Endodermal cell (in vitro differentiated cells): Measurements from ENCODE around the gene HECW1. TPM values are rescaled to one million over a fixed set of nuclear protein-coding genes. Genes with fewer than 3 reads are reported as not detected.
A peak's percentile ranks its signal among the peaks of the same experiment; 100 is the strongest.

Experiments used
- DNase-seq: peaks from one replicate; pipeline ENCODE4 v3.0.0-alpha.2; 2017
- H3K27ac ChIP-seq: 2 replicates; pipeline ENCODE4 v1.5.1; 2013; ENCODE audit warnings: mild to moderate bottlenecking, low read depth, low read length, moderate library complexity
- H3K27me3 ChIP-seq: 2 replicates; pipeline ENCODE4 v1.6.1; 2013; ENCODE audit warnings: mild to moderate bottlenecking, low read length, moderate library complexity; ENCODE audit not compliant: insufficient read depth, control insufficient read depth, poor library complexity, severe bottlenecking
- H3K36me3 ChIP-seq: 2 replicates; pipeline ENCODE4 v1.7.0; 2013; ENCODE audit warnings: mild to moderate bottlenecking, low read length, moderate library complexity; ENCODE audit not compliant: control insufficient read depth, insufficient read depth
- H3K4me1 ChIP-seq: one replicate; pipeline ENCODE4 v1.7.0; 2013; ENCODE audit warnings: low read length; ENCODE audit not compliant: control insufficient read depth, insufficient read depth
- H3K4me3 ChIP-seq: 2 replicates; pipeline ENCODE4 v1.5.1; 2013; ENCODE audit warnings: mild to moderate bottlenecking, low read length, moderate library complexity
- H3K9ac ChIP-seq: 2 replicates; pipeline ENCODE4 v1.6.1; 2013; ENCODE audit warnings: mild to moderate bottlenecking, low read length, moderate library complexity; ENCODE audit not compliant: poor library complexity, severe bottlenecking; ENCODE audit errors: extremely low read depth
- H3K9me3 ChIP-seq: 2 replicates; pipeline ENCODE4 v1.6.1; 2013; ENCODE audit warnings: mild to moderate bottlenecking, low read length, moderate library complexity; ENCODE audit not compliant: control insufficient read depth
- H3K27ac Mint-ChIP-seq: 2 replicates; pipeline ENCODE4 v1.8.0; 2020; ENCODE audit warnings: mixed read lengths
- H3K27me3 Mint-ChIP-seq: 2 replicates; pipeline ENCODE4 v1.8.0; 2021; ENCODE audit warnings: mild to moderate bottlenecking, mixed read lengths; ENCODE audit not compliant: insufficient read depth
- H3K36me3 Mint-ChIP-seq: 2 replicates; pipeline ENCODE4 v1.8.0; 2020; ENCODE audit warnings: low read depth, mixed read lengths
- H3K4me1 Mint-ChIP-seq: 2 replicates; pipeline ENCODE4 v1.8.0; 2020; ENCODE audit warnings: mixed read lengths
- H3K4me3 Mint-ChIP-seq: 2 replicates; pipeline ENCODE4 v1.8.0; 2020; ENCODE audit warnings: mild to moderate bottlenecking, moderate library complexity, mixed read lengths
- H3K9me3 Mint-ChIP-seq: 2 replicates; pipeline ENCODE4 v1.8.0; 2020; ENCODE audit warnings: mild to moderate bottlenecking, mixed read lengths
- WGBS, 2 experiments: methylation state at CpG; one replicate each; pipeline versions ENCODE4 v1.1.5 to v1.1.7; 2013; ENCODE audit warnings: missing lambda C conversion rate in 2 of 2, mixed read lengths in 1 of 2; ENCODE audit not compliant: insufficient coverage in 1 of 2, insufficient read length in 1 of 2; 5-methylcytosine and 5-hydroxymethylcytosine counted together
- total RNA-seq, 2 donors: library from RNA; stranded (reverse); fragmentation: NEBNext Ultra II Directional in 1 of 2; extraction: Animal tissue kit (Norgen Biotek cat#: 25700) in 1 of 2; gene quantifications; 2 replicates in 1 of 2; 3 replicates in 1 of 2; pipeline ENCODE4 v1.2.1, GENCODE V29; 2021
- TF ChIP-seq, protein P1 (sequence below): fragments of 200-600 bp; sonication (generic); conservative IDR thresholded peaks from 2 replicates; pipeline ENCODE4 v1.5.0; 2021; ENCODE audit warnings: antibody characterized with exemption, mild to moderate bottlenecking

Gene HECW1
- total RNA-seq, 2 donors from 2014 or later, result 4.6 to 12.0 TPM

DNA sequence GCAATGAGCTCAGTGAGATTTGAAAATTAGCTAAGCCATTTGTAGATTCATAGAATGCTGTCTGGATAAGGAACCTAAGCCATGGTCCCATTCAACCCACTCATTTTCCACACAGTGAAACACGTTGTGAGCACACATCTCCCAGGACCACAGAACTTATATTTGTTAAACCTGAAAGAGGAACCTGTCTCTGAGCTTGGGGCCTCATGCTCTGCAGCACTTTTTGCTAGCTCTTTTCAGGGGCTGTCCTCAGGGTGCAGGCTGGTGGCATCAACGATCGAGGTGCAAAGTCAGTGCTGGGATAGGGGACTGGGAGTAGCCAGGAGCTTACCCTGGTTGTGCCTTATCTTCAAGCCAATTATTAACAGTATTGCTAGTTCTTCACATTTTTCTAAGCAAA is 11.9 kb downstream of the HECW1 start:
- no peak overlapping the region for H3K27ac Mint-ChIP-seq
- Histone ChIP-seq H3K4me3 (no peak overlapping the region), H3K27ac (no peak overlapping the region), H3K9ac (no peak overlapping the region), H3K36me3 (no peaks in the 10 kb centered on the region), H3K4me1 (no peaks in the 10 kb centered on the region), H3K9me3 (no peaks in the 10 kb centered on the region), H3K27me3 (no peaks in the 10 kb centered on the region)
- H3K27me3 Mint-ChIP-seq, result no peaks in the 10 kb centered on the region
- no peak for DNase-seq
- H3K9me3 Mint-ChIP-seq, result no peaks in the 10 kb centered on the region
- H3K4me3 Mint-ChIP-seq, result no peak overlapping the region
- WGBS, 2 experiments, result 69 to 100% methylated on average over 1 to 3 of the region's 3 CpGs
- H3K4me1 Mint-ChIP-seq, result no peaks in the 10 kb centered on the region
- TF ChIP-seq, protein P1, sequence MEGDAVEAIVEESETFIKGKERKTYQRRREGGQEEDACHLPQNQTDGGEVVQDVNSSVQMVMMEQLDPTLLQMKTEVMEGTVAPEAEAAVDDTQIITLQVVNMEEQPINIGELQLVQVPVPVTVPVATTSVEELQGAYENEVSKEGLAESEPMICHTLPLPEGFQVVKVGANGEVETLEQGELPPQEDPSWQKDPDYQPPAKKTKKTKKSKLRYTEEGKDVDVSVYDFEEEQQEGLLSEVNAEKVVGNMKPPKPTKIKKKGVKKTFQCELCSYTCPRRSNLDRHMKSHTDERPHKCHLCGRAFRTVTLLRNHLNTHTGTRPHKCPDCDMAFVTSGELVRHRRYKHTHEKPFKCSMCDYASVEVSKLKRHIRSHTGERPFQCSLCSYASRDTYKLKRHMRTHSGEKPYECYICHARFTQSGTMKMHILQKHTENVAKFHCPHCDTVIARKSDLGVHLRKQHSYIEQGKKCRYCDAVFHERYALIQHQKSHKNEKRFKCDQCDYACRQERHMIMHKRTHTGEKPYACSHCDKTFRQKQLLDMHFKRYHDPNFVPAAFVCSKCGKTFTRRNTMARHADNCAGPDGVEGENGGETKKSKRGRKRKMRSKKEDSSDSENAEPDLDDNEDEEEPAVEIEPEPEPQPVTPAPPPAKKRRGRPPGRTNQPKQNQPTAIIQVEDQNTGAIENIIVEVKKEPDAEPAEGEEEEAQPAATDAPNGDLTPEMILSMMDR, result no peak
- no peaks in the 10 kb centered on the region for H3K36me3 Mint-ChIP-seq

DNA sequence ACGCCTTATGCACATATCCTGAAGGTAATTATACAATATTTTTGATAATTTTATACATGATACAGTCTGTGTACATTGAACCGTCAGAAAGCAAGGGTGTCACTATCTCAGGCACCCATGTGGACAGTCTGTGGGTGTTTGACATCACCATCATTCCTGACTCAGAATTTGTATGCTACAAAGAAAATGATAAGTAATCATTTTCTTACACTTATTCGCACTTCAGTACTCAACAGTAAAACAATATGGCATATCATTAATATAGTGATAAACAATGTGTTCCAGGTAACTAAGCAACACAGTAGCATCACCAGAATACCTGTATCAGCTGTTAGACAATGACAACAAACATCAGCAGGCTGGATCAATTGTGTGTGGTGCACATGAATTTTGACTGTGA is 17.9 kb downstream of the HECW1 start:
- no peak overlapping the region for H3K4me3 ChIP-seq
- Mint-ChIP-seq H3K9me3 (no peaks in the 10 kb centered on the region), H3K27ac (no peak overlapping the region), H3K36me3 (no peaks in the 10 kb centered on the region), H3K27me3 (no peaks in the 10 kb centered on the region), H3K4me3 (no peak overlapping the region), H3K4me1 (no peaks in the 10 kb centered on the region)
- no peaks in the 10 kb centered on the region for H3K4me1 ChIP-seq
- no peaks in the 10 kb centered on the region for H3K9me3 ChIP-seq
- no peaks in the 10 kb centered on the region for H3K36me3 ChIP-seq
- TF ChIP-seq, protein P1, result no peak
- no peak for DNase-seq
- WGBS, 2 experiments, result 79 to 100% methylated on average over 1 to 2 of the region's 3 CpGs
- no peaks in the 10 kb centered on the region for H3K27me3 ChIP-seq
- no peak overlapping the region for H3K27ac ChIP-seq
- no peak overlapping the region for H3K9ac ChIP-seq

GRCh38 chr7:43135129-43135528 is 22.7 kb downstream of the HECW1 start:
- Histone ChIP-seq H3K27me3 (no peaks in the 10 kb centered on the region), H3K27ac (no peak overlapping the region), H3K4me3 (no peak overlapping the region), H3K4me1 (peaks cover 3% of the 10 kb centered on the region), H3K9ac (no peak overlapping the region), H3K36me3 (no peaks in the 10 kb centered on the region), H3K9me3 (no peaks in the 10 kb centered on the region)
- WGBS, 2 experiments, result 67% methylated on average over 1 of the region's 1 CpG; no CpG with 5 or more reads in 1 of the 2 experiments
- H3K27me3 Mint-ChIP-seq, result no peaks in the 10 kb centered on the region
- H3K4me1 Mint-ChIP-seq, result peaks cover 11% of the 10 kb centered on the region
- H3K9me3 Mint-ChIP-seq, result no peaks in the 10 kb centered on the region
- TF ChIP-seq, protein P1, result no peak
- peak; percentile 71 for DNase-seq
- no peak overlapping the region for H3K27ac Mint-ChIP-seq
- H3K4me3 Mint-ChIP-seq, result no peak overlapping the region
- H3K36me3 Mint-ChIP-seq, result no peaks in the 10 kb centered on the region
